Psoas muscle (tissue), 8 donors: ENCODE results near the gene TRPM3. TPM values are rescaled to one million over a fixed set of nuclear protein-coding genes. Genes with fewer than 3 reads are reported as not detected.
"Not testable (repeated sequence)": the region's sequence is repeated elsewhere in the genome, so short reads cannot be mapped to it uniquely, and the experiment has no call there.

Source experiments
- ATAC-seq, 4 donors: fragments of 200-7000 bp; cut with Tn5 transposase; one replicate each; pipeline ENCODE4 v1.9.1; 2020; ENCODE audit warnings: moderate library complexity in 3 of 4, mild to moderate bottlenecking in 2 of 4
- DNase-seq, 2 donors: peaks; one replicate each; pipeline ENCODE4 v3.0.0-alpha.2; 2020
- H3K27ac ChIP-seq: fragments of 200-600 bp; one replicate; pipeline ENCODE4 v1.8.0; 2022
- H3K27me3 ChIP-seq, 3 donors: fragments of 200-600 bp in 1 of 3; one replicate each; pipeline versions ENCODE4 v1.6.1 to v1.8.0; 2013 to 2022; ENCODE audit warnings: low read length in 2 of 3, mild to moderate bottlenecking in 2 of 3, moderate library complexity in 1 of 3; ENCODE audit not compliant: insufficient read depth in 3 of 3
- H3K36me3 ChIP-seq, 2 donors: fragments of 200-600 bp in 1 of 2; one replicate each; pipeline versions ENCODE4 v1.6.1 to v1.8.0; 2013 to 2022; ENCODE audit warnings: low read depth in 1 of 2, mild to moderate bottlenecking in 1 of 2, moderate library complexity in 1 of 2; ENCODE audit not compliant: insufficient read depth in 1 of 2
- H3K4me1 ChIP-seq: fragments of 200-600 bp; one replicate; pipeline ENCODE4 v1.8.0; 2022
- H3K4me3 ChIP-seq: fragments of 200-600 bp; one replicate; pipeline ENCODE4 v1.8.0; 2022; ENCODE audit warnings: mild to moderate bottlenecking
- H3K9me3 ChIP-seq: fragments of 200-600 bp; one replicate; pipeline ENCODE4 v1.8.0; 2022
- CTCF ChIP-seq: fragments of 200-600 bp; IDR thresholded peaks from one replicate; pipeline ENCODE4 v1.8.0; 2022; ENCODE audit warnings: antibody characterized with exemption
- WGBS, 3 donors: extraction: QIAGEN DNeasy Blood & Tissue Kit; methylation state at CpG; one replicate each; pipeline versions ENCODE4 v1.1.6 to v1.1.7; 2013; 5-methylcytosine and 5-hydroxymethylcytosine counted together
- intact Hi-C, 2 donors: fragments of 100-400 bp; cut with DNase I; formaldehyde crosslinking; loops; one replicate each; pipeline versions ENCODE4 v1.11.0 to v1.14.2; 2022
- polyA plus RNA-seq, 3 donors: library from polyadenylated mRNA; stranded (reverse); fragments of 200-250 nt; gene quantifications; one replicate each; pipeline ENCODE4 v1.2.3, GENCODE V29; 2013
- total RNA-seq, 4 donors: library from RNA; stranded (reverse); fragmentation: NEBNext Ultra II Directional in 2 of 4; extraction: Animal tissue kit (Norgen Biotek cat#: 25700) in 2 of 4; gene quantifications; one replicate each; pipeline versions ENCODE4 v1.2.1 to v1.2.4, GENCODE V29; 2021 to 2023
- donor health status: healthy with polysubstance abuse.
- donor health status: DM: no; HTN: no; CAD: no; lungs with moderate emphysema.
- donor health status: Bipolar disorder and iron deficiency.
- donor health status: healthy.
- donor health status: DM: yes; HTN: yes; CAD: no.
- donor health status: DM: no; HTN: no; CAD: no.
- donor health status: DM: no; HTN: no; CAD: no.
- donor health status: DM: yes; HTN: yes; CAD: no.

TRPM3 gene
- total and polyA plus RNA-seq, 7 donors: 0.01 to 0.16 (median 0.06) TPM; not detected in 3

- no peak overlapping the region for H3K4me3 ChIP-seq
- intact Hi-C loops: no loop called here
- no peaks in the 10 kb centered on the region for H3K4me1 ChIP-seq
- no peak overlapping the region for H3K27ac ChIP-seq
- H3K27me3 ChIP-seq: no peaks in the 10 kb centered on the region
- TF ChIP-seq CTCF: no peak
- WGBS, 3 donors: 18 to 29% (median 22%) methylated on average over 3 of the region's 3 CpGs
- ATAC-seq (no peak), DNase-seq (no peak)
- no peaks in the 10 kb centered on the region for H3K9me3 ChIP-seq
- H3K36me3 ChIP-seq: no peaks in the 10 kb centered on the region
These were observed 452.7 kb downstream of the TRPM3 start for GRCh38 chr9:70668751-70669150.

- Histone ChIP-seq H3K4me3 (no peak overlapping the region), H3K4me1 (no peaks in the 10 kb centered on the region), H3K27me3 (no peaks in the 10 kb centered on the region), H3K9me3 (no peaks in the 10 kb centered on the region), H3K27ac (no peak overlapping the region), H3K36me3 (no peaks in the 10 kb centered on the region)
- no peak for TF ChIP-seq CTCF
- no peak for ATAC-seq
- DNase-seq: no peak
- intact Hi-C loops: loop anchor here in 1 of 2 donors (10.0 kb wide), 1 partner anchor 256 kb away; no protein-coding TSS in a partner anchor
These were observed 462.7 kb downstream of the TRPM3 start for GRCh38 chr9:70658765-70659164.

- H3K9me3 ChIP-seq: no peaks in the 10 kb centered on the region
- no peak for DNase-seq
- no peak overlapping the region for H3K4me3 ChIP-seq
- intact Hi-C loops: loop anchor here in 1 of 2 donors (10.0 kb wide), 1 partner anchor 259 kb away; no protein-coding TSS in a partner anchor
- WGBS, 3 donors: 76 to 81% (median 77%) methylated on average over 1 of the region's 1 CpG
- no peaks in the 10 kb centered on the region for H3K27me3 ChIP-seq
- ATAC-seq: no peak
- no peaks in the 10 kb centered on the region for H3K4me1 ChIP-seq
- no peak for TF ChIP-seq CTCF
- no peak overlapping the region for H3K27ac ChIP-seq
- H3K36me3 ChIP-seq: no peaks in the 10 kb centered on the region
These were observed 465.1 kb downstream of the TRPM3 start for GRCh38 chr9:70656281-70656680.

- Histone ChIP-seq H3K27me3 (no peaks in the 10 kb centered on the region), H3K36me3 (no peaks in the 10 kb centered on the region), H3K27ac (no peak overlapping the region), H3K4me3 (no peak overlapping the region), H3K4me1 (no peaks in the 10 kb centered on the region), H3K9me3 (no peaks in the 10 kb centered on the region)
- DNase-seq: no peak
- TF ChIP-seq CTCF: no peak
- intact Hi-C loops: loop anchor here in 1 of 2 donors (10.0 kb wide), 1 partner anchor 261 kb away; no protein-coding TSS in a partner anchor
- no peak for ATAC-seq
- 60 to 69% (median 63%) methylated on average over 1 of the region's 1 CpG for WGBS, 3 donors
These were observed 467.3 kb downstream of the TRPM3 start for GRCh38 chr9:70654144-70654543.

GRCh38 chr9:70644627-70645026 is 476.8 kb downstream of the TRPM3 start:
- intact Hi-C loops: loop anchor here (5.0 to 10.0 kb wide), 3 partner anchors 358 to 603 kb away; no protein-coding TSS in a partner anchor
- not testable (repeated sequence) for DNase-seq

More at GRCh38 chr9:70644627-70645026, 476.8 kb downstream of the TRPM3 start:
- not testable (repeated sequence) for H3K36me3 ChIP-seq, H3K4me1 ChIP-seq, H3K9me3 ChIP-seq, H3K27ac ChIP-seq, H3K27me3 ChIP-seq, H3K4me3 ChIP-seq, ATAC-seq
